IMR-90 (cell line): ENCODE results near the gene COG7. TPM values are rescaled to one million over a fixed set of nuclear protein-coding genes. Genes with fewer than 3 reads are reported as not detected.

ENCODE experiments used
- ATAC-seq: fragments of 200-7000 bp; cut with Tn5 transposase; 2 replicates; pipeline ENCODE4 v1.9.1; 2020; ENCODE audit warnings: low read depth, mild to moderate bottlenecking, moderate library complexity
- BruUV-seq: library from RNA; stranded (reverse); fragments of 400-500 nt; replicated peaks from 2 replicates; lab custom pipeline; 2021; lab: Mats Ljungman, UMichigan
- CTCF ChIA-PET: fragments of 300-600 bp; formaldehyde crosslinking; extraction: SDS; loops from one replicate; lab custom pipeline; 2021; ENCODE audit warnings: antibody characterized with exemption; lab: Yijun Ruan, JAX
- POLR2A ChIA-PET: fragments of 300-600 bp; sonication (Branson Sonifier 250); formaldehyde crosslinking; loops from one replicate; lab custom pipeline; 2022; ENCODE audit warnings: antibody characterized with exemption; ENCODE audit not compliant: unreplicated experiment; lab: Charles Lee
- DNase-seq: peaks from one replicate; pipeline ENCODE4 v3.0.0; 2013
- H2AFZ ChIP-seq: replicated peaks from 2 replicates; pipeline ENCODE3; 2013; ENCODE audit warnings: low read length, mild to moderate bottlenecking; ENCODE audit not compliant: poor library complexity
- H2AK5ac ChIP-seq: 2 replicates; pipeline ENCODE4 v1.6.1; 2013; ENCODE audit warnings: low read depth, low read length, inconsistent platforms
- H2AK9ac ChIP-seq: replicated peaks from 2 replicates; pipeline ENCODE3; 2013; ENCODE audit warnings: mild to moderate bottlenecking, low read depth, low read length, moderate library complexity; ENCODE audit not compliant: poor library complexity
- H2BK120ac ChIP-seq: 2 replicates; pipeline ENCODE4 v1.6.1; 2013; ENCODE audit warnings: low read depth, low read length, inconsistent platforms
- H2BK15ac ChIP-seq: 3 replicates; pipeline ENCODE4 v1.6.1; 2013; ENCODE audit warnings: low read depth, low read length, inconsistent platforms
- H2BK20ac ChIP-seq: 2 replicates; pipeline ENCODE4 v1.6.1; 2013; ENCODE audit warnings: low read depth, mild to moderate bottlenecking, inconsistent platforms, low read length, moderate library complexity
- H2BK5ac ChIP-seq: 2 replicates; pipeline ENCODE4 v1.6.1; 2013; ENCODE audit warnings: mild to moderate bottlenecking, low read depth, low read length, inconsistent platforms; ENCODE audit not compliant: poor library complexity, severe bottlenecking
- H3K14ac ChIP-seq: replicated peaks from 2 replicates; pipeline ENCODE4 v1.6.1; 2013; ENCODE audit warnings: low read depth, low read length, inconsistent platforms
- H3K18ac ChIP-seq: 2 replicates; pipeline ENCODE4 v1.6.1; 2013; ENCODE audit warnings: low read depth, low read length, control low read depth
- H3K23ac ChIP-seq: 2 replicates; pipeline ENCODE4 v1.6.1; 2013; ENCODE audit warnings: low read depth, low read length, inconsistent platforms
- H3K27ac ChIP-seq: 2 replicates; pipeline ENCODE4 v1.5.1; 2013; ENCODE audit warnings: mild to moderate bottlenecking, control low read depth, low read length; ENCODE audit not compliant: insufficient read depth
- H3K27me3 ChIP-seq: 2 replicates; pipeline ENCODE4 v1.6.1; 2013; ENCODE audit warnings: low read length; ENCODE audit not compliant: control insufficient read depth, insufficient read depth
- H3K36me3 ChIP-seq: 2 replicates; pipeline ENCODE4 v1.6.1; 2013; ENCODE audit warnings: low read length, mixed read lengths; ENCODE audit not compliant: control insufficient read depth, insufficient read depth
- H3K4ac ChIP-seq: 2 replicates; pipeline ENCODE4 v1.6.1; 2013; ENCODE audit warnings: low read depth, low read length, inconsistent platforms
- H3K4me1 ChIP-seq: 2 replicates; pipeline ENCODE4 v1.6.1; 2013; ENCODE audit warnings: low read length, mixed read lengths; ENCODE audit not compliant: control insufficient read depth, insufficient read depth
- H3K4me2 ChIP-seq: 2 replicates; pipeline ENCODE4 v1.6.1; 2013; ENCODE audit warnings: low read depth, mild to moderate bottlenecking, control low read depth, low read length, moderate library complexity
- H3K4me3 ChIP-seq: 2 replicates; pipeline ENCODE4 v1.5.1; 2013; ENCODE audit warnings: low read depth, mild to moderate bottlenecking, control low read depth, low read length, moderate library complexity; ENCODE audit not compliant: insufficient read depth
- H3K56ac ChIP-seq: 2 replicates; pipeline ENCODE4 v1.6.1; 2013; ENCODE audit warnings: low read length, inconsistent platforms; ENCODE audit not compliant: insufficient read depth; ENCODE audit errors: extremely low read depth
- H3K79me1 ChIP-seq, 2 experiments: 2 replicates each; pipeline ENCODE4 v1.6.1; 2013; ENCODE audit warnings: low read length in 2 of 2, inconsistent platforms in 1 of 2, low read depth in 1 of 2
- H3K9ac ChIP-seq: 2 replicates; pipeline ENCODE4 v1.6.1; 2013; ENCODE audit warnings: low read depth, low read length, control low read depth
- H3K9me1 ChIP-seq: 2 replicates; pipeline ENCODE4 v1.6.1; 2013; ENCODE audit warnings: low read length, inconsistent platforms; ENCODE audit not compliant: insufficient read depth
- H3K9me3 ChIP-seq: 2 replicates; pipeline ENCODE4 v1.6.1; 2013; ENCODE audit warnings: low read length; ENCODE audit not compliant: control insufficient read depth, insufficient read depth
- H4K20me1 ChIP-seq: 2 replicates; pipeline ENCODE4 v1.6.1; 2013; ENCODE audit warnings: low read length, inconsistent platforms; ENCODE audit not compliant: insufficient read depth
- H4K5ac ChIP-seq: 2 replicates; pipeline ENCODE4 v1.6.1; 2013; ENCODE audit warnings: mild to moderate bottlenecking, low read depth, low read length, control low read depth
- H4K8ac ChIP-seq, 2 experiments: 2 replicates each; pipeline ENCODE4 v1.6.1; 2013; ENCODE audit warnings: low read depth in 2 of 2, low read length in 2 of 2, control low read depth in 1 of 2, inconsistent platforms in 1 of 2
- H4K91ac ChIP-seq: 2 replicates; pipeline ENCODE4 v1.6.1; 2013; ENCODE audit warnings: low read depth, low read length, inconsistent platforms; ENCODE audit not compliant: insufficient read depth
- CEBPB ChIP-seq: IDR thresholded peaks from 2 replicates; pipeline ENCODE4 v1.6.1; 2012; ENCODE audit warnings: low read depth, low read length, improper control_type of control experiment
- WGBS, 2 experiments: methylation state at CpG; one replicate each; pipeline versions ENCODE4 v1.1.5 to v1.1.7; 2013; ENCODE audit warnings: missing lambda C conversion rate in 2 of 2; ENCODE audit not compliant: insufficient read length in 1 of 2; ENCODE audit errors: extremely low coverage in 2 of 2; 5-methylcytosine and 5-hydroxymethylcytosine counted together
- dilution Hi-C: fragments of 300-500 bp; cut with HindIII; formaldehyde crosslinking; loops from one replicate; pipeline ENCODE4 v1.14.3; 2018; ENCODE audit warnings: low sequenced_read_pairs; ENCODE audit not compliant: unreplicated experiment
- in situ Hi-C: fragments of 300-500 bp; cut with MboI; formaldehyde crosslinking; loops from 3 replicates; pipeline ENCODE4 v1.14.3; 2019; ENCODE audit warnings: low sequenced_read_pairs, inconsistent platforms, mixed read lengths
- intact Hi-C: fragments of 100-400 bp; cut with micrococcal nuclease; formaldehyde crosslinking; loops from 2 replicates; pipeline ENCODE4 v1.10.0; 2022
- polyA plus RNA-seq, 3 experiments: library from polyadenylated mRNA; depleted of rRNA; stranded (reverse); fragments of >200 nt; gene quantifications; 2 replicates each; pipeline ENCODE4 v1.2.3, GENCODE V29; 2012; ENCODE audit warnings: low replicate concordance in 1 of 3
- total RNA-seq: library from RNA; depleted of rRNA; stranded (reverse); fragments of >200 nt; gene quantifications from 2 replicates; pipeline ENCODE4 v1.2.3, GENCODE V29; 2012

The COG7 gene
- total and polyA plus RNA-seq, 2 of the 4 experiments (the other 2 are of a cell fraction), result 28.5 to 43.7 TPM

GRCh38 chr16:23479138-23479537, 26.1 kb upstream of the COG7 start:
- H2AK5ac ChIP-seq, result no peak overlapping the region
- no peak overlapping the region for H2AFZ ChIP-seq
- no peak for ATAC-seq
- no peak overlapping the region for H2BK5ac ChIP-seq
- no peak overlapping the region for H3K9ac ChIP-seq
- H3K4me3 ChIP-seq, result no peak overlapping the region
- H3K23ac ChIP-seq, result no peak overlapping the region
- H4K5ac ChIP-seq, result no peak overlapping the region
- H3K9me3 ChIP-seq, result no peaks in the 10 kb centered on the region
- H3K56ac ChIP-seq, result no peak overlapping the region
- no peak overlapping the region for H3K4me2 ChIP-seq
- no peak overlapping the region for H3K18ac ChIP-seq
- no peak overlapping the region for H2AK9ac ChIP-seq
- H4K8ac ChIP-seq, result no peak overlapping the region
- H3K36me3 ChIP-seq, result peaks cover 54% of the 10 kb centered on the region
- dilution Hi-C loops, result no loop called here
- ChIA-PET CTCF (interaction anchor here (0.5 kb wide), 1 partner anchor 114 kb away, joined by 3 read pairs; no protein-coding TSS in a partner anchor), POLR2A (no interaction called here)
- no peak overlapping the region for H3K4ac ChIP-seq
- TF ChIP-seq CEBPB, result no peak
- no peaks in the 10 kb centered on the region for H4K20me1 ChIP-seq
- BruUV-seq, result no TSS peak
- no peak overlapping the region for H3K27ac ChIP-seq
- no peaks in the 10 kb centered on the region for H3K9me1 ChIP-seq
- no peak overlapping the region for H3K14ac ChIP-seq
- no peak for DNase-seq
- H2BK20ac ChIP-seq, result no peak overlapping the region
- no peak overlapping the region for H4K91ac ChIP-seq
- intact Hi-C loops, result no loop called here
- in situ Hi-C loops, result no loop called here
- no peaks in the 10 kb centered on the region for H3K79me1 ChIP-seq
- H3K4me1 ChIP-seq, result no peaks in the 10 kb centered on the region
- H2BK15ac ChIP-seq, result no peak overlapping the region
- WGBS, 2 experiments, result 94% methylated on average over 2 of the region's 3 CpGs; no CpG with 5 or more reads in 1 of the 2 experiments
- H3K27me3 ChIP-seq, result no peaks in the 10 kb centered on the region
- H2BK120ac ChIP-seq, result no peak overlapping the region
